Mucosa of rectum (tissue), 2 donors: Measurements from ENCODE around the gene RAB3GAP1.

Experiments
- H3K27ac ChIP-seq, 2 donors: one replicate each; pipeline ENCODE4 v1.7.0; 2013; ENCODE audit warnings: inconsistent platforms in 2 of 2, low read depth in 2 of 2, low read length in 2 of 2
- H3K27me3 ChIP-seq, 2 donors: one replicate each; pipeline ENCODE4 v1.7.0; 2013; ENCODE audit warnings: low read length in 2 of 2; ENCODE audit not compliant: control insufficient read depth in 2 of 2, insufficient read depth in 2 of 2
- H3K36me3 ChIP-seq, 2 donors: one replicate each; pipeline ENCODE4 v1.7.0; 2013; ENCODE audit warnings: low read length in 2 of 2; ENCODE audit not compliant: control insufficient read depth in 2 of 2, insufficient read depth in 2 of 2
- H3K4me1 ChIP-seq, 2 donors: one replicate each; pipeline ENCODE4 v1.7.0; 2013; ENCODE audit warnings: low read length in 2 of 2, mild to moderate bottlenecking in 1 of 2; ENCODE audit not compliant: control insufficient read depth in 2 of 2, insufficient read depth in 2 of 2
- H3K4me3 ChIP-seq, 2 donors: one replicate each; pipeline ENCODE4 v1.7.0; 2013; ENCODE audit warnings: low read length in 2 of 2
- H3K9ac ChIP-seq, 2 donors: one replicate each; pipeline ENCODE4 v1.7.0; 2013; ENCODE audit warnings: low read length in 2 of 2, low read depth in 1 of 2, mild to moderate bottlenecking in 1 of 2
- H3K9me3 ChIP-seq, 2 donors: one replicate each; pipeline ENCODE4 v1.7.0; 2013; ENCODE audit warnings: low read length in 2 of 2; ENCODE audit not compliant: control insufficient read depth in 2 of 2
- donor health status: healthy.
- donor health status: Normal muscosa, but diverticular disease.

RAB3GAP1 gene

DNA sequence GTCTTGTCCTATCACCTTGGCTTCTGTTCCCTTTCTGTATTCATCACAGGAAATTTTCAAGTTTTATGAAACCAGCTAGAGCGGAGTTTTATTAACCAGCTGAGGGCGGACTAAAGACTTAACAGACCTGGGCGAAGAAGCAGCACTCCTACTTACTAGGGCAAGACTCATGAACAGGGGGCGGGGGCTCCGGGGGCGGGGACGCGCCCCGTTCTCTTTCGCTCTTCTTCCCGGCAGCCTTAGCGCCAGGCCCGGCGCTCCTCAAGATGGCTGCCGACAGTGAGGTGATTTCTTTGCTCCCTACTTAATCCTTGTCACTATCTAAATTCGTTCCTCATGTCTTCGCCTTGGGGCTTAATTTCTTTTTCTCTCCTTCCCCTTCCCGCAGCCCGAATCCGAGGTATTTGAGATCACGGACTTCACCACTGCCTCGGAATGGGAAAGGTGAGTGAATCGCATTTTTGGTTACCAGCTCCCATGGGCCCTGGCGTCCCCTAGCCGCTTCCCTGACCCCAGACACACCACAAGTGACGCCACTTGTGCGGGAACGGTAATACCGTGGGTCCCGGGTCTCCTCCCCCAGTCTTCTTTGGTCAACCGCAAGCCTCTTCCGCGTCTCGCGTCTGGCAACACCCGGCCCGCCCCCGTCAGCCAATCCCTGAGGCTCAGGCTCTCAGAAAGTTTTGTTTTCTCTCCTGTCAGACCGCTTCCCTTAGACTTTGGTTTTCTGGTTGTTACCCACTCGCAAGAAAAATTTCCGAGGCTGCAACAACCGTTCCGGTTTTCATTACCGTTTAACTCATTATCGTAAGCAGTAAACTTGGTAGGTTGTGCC is at the start of gene RAB3GAP1:
Gene RAB3GAP1, plus strand, starts transcription at position 251 of the 835 bp plus-strand sequence. Its CDS starts 16 bp downstream, at position 267.
- Histone ChIP-seq H3K36me3 (peaks cover 0 to 2% of the 10 kb centered on the region in 2 donors), H3K9ac (peak within 1 kb of the TSS; percentile 96 to 99), H3K4me1 (peaks cover 12 to 14% of the 10 kb centered on the region in 2 donors), H3K9me3 (no peaks in the 10 kb centered on the region), H3K4me3 (peak within 1 kb of the TSS; percentile 92 to 99), H3K27ac (peak within 1 kb of the TSS; percentile 98 to 99), H3K27me3 (no peaks in the 10 kb centered on the region)

DNA sequence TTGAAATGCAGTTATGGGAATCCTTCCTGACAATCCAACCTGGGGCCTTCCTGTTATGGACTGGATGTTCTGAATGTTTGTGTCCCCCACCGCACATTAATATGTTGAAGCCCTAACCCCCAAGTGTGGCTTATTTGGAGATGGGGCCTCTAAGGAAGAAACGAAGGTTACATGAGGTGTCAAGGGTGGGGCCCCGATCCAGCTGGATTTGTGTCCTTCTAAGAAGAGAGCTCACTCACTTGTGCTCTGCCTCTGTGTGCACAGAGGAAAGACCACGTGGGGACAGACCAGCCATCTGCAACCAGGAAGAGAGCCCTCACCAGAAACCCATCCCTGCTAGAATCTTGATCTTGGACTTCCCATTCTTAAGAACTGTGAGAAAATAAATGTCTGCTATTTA is 49.3 kb upstream of the RAB3GAP1 start:
- H3K9me3 ChIP-seq = no peaks in the 10 kb centered on the region
- no peak overlapping the region for H3K9ac ChIP-seq
- H3K4me1 ChIP-seq = no peaks in the 10 kb centered on the region
- H3K36me3 ChIP-seq = no peaks in the 10 kb centered on the region
- no peak overlapping the region for H3K27ac ChIP-seq
- H3K27me3 ChIP-seq = peaks cover 0 to 4% of the 10 kb centered on the region in 2 donors
- H3K4me3 ChIP-seq = no peak overlapping the region

DNA sequence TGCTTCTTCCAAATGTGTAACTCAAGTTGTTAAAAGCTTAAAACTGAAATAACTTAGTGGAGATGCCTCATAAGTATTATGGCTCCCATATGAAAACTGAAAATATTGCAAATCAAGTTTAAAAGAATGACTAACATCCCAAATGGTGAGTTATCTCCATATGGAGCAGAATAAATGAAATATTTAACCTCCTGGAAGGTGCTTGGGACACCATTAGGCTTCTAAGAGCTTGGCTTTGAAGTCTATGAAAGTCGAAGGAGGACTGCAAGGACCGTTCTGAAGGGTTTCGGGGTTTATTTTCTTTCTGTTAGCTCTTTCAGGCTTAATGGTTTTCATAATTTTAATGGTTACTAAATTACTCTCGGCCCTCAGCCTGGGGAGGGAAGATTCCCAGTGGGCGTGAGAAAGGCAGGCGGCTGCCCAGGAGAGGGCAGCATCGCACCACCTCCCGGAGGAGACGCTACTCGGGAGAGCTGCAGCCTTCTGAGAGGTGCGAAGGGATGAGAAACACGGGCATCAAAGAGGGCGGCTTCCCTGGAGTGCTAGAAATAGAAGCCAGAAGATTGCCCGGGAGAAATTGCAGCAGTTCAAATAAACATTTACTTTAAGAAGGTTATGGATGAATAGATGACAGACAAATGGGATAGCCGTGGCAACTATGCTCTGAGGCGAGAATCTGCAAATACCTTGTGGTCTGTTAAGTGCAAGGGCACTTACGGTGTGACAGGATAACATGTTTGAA is 47.9 kb upstream of the RAB3GAP1 start:
- no peaks in the 10 kb centered on the region for H3K4me1 ChIP-seq
- no peaks in the 10 kb centered on the region for H3K9me3 ChIP-seq
- no peak overlapping the region for H3K4me3 ChIP-seq
- H3K27me3 ChIP-seq = peaks cover 0 to 4% of the 10 kb centered on the region in 2 donors
- no peaks in the 10 kb centered on the region for H3K36me3 ChIP-seq
- no peak overlapping the region for H3K9ac ChIP-seq
- H3K27ac ChIP-seq = no peak overlapping the region

DNA sequence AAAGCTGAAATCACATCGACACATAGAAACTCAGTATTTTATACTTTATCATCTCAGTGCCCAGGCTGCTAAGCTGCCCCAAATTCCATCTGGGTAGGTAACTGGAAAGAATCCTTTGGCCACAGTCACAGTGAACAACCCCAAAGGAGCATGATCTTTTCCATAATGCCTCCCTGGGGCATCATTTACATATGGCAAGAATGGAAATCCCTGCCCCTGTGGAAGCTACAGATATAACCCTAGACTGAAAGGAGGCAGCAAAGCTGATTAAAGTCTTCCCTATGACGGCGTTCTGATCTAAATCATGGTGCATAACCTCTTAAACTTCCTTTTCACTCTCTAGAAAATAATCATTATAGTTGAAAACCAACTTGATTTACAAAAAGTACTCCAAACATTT is 46.3 kb upstream of the RAB3GAP1 start:
- H3K27me3 ChIP-seq = peaks cover 0 to 4% of the 10 kb centered on the region in 2 donors
- no peaks in the 10 kb centered on the region for H3K36me3 ChIP-seq
- no peaks in the 10 kb centered on the region for H3K4me1 ChIP-seq
- H3K9ac ChIP-seq = no peak overlapping the region
- no peak overlapping the region for H3K27ac ChIP-seq
- H3K4me3 ChIP-seq = no peak overlapping the region
- H3K9me3 ChIP-seq = no peaks in the 10 kb centered on the region

DNA sequence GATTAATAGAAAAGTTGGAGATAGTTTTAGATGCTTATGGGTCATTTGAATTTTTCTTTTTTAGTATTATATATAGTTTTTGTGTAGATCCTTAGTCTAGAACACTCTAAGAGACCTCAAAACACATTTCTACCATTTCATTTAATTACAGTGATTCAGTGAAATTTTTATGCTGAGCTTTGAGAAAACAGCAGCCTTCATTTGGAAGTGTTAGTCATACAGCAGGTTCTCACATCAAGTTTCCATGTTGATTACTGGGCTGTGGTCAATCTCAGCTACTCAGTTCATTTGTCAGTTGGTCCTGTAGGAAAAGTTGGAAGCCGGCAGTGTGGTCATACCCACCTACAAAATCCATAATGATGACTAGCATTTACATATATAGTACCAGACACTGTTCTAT is 42.8 kb upstream of the RAB3GAP1 start:
- no peaks in the 10 kb centered on the region for H3K9me3 ChIP-seq

DNA sequence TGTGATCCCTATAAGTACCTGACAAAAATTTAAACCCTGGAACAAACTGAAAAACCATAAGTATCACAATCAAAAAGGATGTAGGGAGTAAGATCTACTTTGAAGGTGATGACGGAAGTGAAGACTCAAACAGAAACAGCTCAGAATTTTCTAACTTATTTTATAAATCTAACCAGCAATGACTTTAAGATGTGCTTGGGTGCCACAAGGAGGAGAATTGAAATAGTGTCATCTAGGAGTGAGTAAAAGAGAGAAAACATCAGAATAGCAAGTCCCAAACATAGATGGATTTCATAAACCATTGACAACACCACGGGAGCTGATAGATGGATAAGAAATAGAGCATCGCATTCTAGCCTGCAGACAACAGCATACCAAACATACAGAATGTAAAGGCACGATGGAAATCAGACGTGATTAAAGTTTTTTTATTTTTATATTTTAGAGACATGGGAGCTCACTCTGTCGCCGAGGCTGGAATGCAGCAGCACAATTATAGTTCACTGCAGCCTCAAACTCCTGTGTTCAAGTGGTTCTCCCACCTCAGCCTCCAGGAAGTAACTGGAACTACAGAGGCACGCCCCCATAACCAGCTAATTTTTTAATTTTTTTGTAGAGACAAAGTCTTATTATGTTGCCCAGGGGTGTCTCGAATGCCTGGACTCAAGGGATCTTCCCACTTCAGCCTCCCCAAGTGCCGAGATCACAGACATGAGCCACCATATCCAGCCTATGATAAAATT is 41.7 kb upstream of the RAB3GAP1 start:
- no peak overlapping the region for H3K27ac ChIP-seq
- H3K9me3 ChIP-seq = no peaks in the 10 kb centered on the region
- H3K27me3 ChIP-seq = no peaks in the 10 kb centered on the region
- no peak overlapping the region for H3K4me3 ChIP-seq
- H3K36me3 ChIP-seq = no peaks in the 10 kb centered on the region
- no peak overlapping the region for H3K9ac ChIP-seq
- no peaks in the 10 kb centered on the region for H3K4me1 ChIP-seq

More for the DNA sequence above, 42.8 kb upstream of the RAB3GAP1 start:
- Histone ChIP-seq H3K36me3 (no peaks in the 10 kb centered on the region), H3K27me3 (peaks cover 0 to 4% of the 10 kb centered on the region in 2 donors), H3K4me3 (no peak overlapping the region), H3K4me1 (no peaks in the 10 kb centered on the region), H3K9ac (no peak overlapping the region), H3K27ac (no peak overlapping the region)

DNA sequence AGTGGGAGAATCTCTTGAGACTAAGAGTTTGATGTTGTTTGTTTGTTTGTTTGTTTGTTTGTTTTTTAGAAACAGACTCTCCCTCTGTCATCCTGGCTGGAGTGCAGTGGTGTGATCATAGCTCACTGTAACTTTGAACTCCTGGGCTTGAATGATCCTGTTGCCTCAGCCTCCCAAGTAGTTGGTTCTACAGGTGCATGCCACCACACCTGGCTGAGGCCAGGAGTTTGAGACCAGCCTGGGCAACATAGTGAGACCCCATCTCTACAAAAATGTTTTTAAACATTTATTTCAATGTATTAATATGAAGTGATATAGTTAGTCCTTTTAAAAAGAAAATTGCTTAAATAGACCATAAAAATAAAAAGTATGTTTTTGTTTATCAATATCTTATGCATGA is 40.5 kb upstream of the RAB3GAP1 start:
- H3K9ac ChIP-seq = no peak overlapping the region
- no peak overlapping the region for H3K4me3 ChIP-seq
- H3K4me1 ChIP-seq = no peaks in the 10 kb centered on the region
- no peaks in the 10 kb centered on the region for H3K27me3 ChIP-seq
- H3K9me3 ChIP-seq = no peaks in the 10 kb centered on the region
- H3K36me3 ChIP-seq = no peaks in the 10 kb centered on the region
- no peak overlapping the region for H3K27ac ChIP-seq

DNA sequence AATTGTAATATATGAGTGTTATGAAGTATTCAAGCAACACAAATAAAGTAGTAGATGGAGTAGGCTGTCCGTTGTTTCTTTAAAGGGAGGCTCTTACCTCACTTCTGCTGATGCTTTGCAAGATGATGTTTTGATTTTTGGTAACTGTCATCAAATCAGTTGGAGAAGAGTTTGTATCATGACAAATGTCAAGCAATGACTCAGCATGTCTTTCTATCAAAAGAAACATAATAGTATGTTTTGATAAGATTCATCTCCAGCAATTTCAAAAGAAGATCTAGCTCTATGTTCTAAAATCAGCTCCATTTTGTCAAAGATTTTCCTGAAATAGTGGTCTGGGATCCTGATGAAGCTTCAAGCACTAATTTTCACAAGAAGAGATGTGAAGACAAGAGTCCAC is 30.5 kb upstream of the RAB3GAP1 start:
- Histone ChIP-seq H3K27ac (no peak overlapping the region), H3K36me3 (no peaks in the 10 kb centered on the region), H3K4me3 (no peak overlapping the region), H3K4me1 (no peaks in the 10 kb centered on the region), H3K27me3 (no peaks in the 10 kb centered on the region), H3K9ac (no peak overlapping the region), H3K9me3 (no peaks in the 10 kb centered on the region)

DNA sequence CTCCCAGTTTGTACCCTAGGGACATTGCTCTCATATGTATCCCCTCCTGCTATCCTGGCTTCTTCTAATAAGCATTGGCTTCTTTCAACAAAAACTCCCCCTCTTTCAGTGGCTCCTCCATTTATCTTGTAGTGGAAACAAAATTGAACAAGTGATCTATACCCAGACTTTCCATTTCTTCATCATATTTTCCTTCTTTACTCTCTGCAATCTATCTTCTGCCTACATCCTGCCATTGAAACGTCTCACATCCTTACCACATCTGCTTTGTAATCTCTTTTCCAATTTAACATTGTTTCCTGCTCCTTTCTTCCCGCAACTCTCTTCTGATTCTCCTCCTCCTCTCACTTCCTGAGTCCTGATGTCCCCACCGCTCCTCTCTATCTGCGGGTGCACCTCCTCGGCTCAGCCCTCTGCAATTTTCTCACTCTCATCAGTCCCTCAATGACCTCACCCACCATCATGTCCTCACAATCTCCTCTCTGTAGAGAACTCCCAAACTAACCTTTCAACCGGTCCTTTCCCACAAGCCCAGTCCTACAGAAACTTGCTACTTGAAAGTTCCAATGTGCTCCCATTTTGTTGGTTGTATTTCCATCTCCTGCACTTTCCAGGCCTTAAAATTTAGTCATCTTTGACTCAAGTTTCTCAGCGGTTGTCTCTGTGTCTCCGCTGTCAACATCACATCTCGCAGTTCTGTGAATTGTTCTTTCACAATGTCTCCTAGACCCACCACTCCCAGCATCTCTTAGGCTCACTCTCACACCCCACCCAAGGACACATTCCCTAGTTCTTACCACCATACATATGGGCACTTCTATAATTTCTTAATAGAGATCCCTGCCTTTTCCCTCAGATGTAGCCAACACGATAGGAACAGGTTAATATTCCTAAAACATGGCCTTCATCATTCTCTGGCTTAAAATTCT is 28.9 kb upstream of the RAB3GAP1 start:
- Histone ChIP-seq H3K9me3 (no peaks in the 10 kb centered on the region), H3K27me3 (no peaks in the 10 kb centered on the region), H3K27ac (no peak overlapping the region), H3K36me3 (no peaks in the 10 kb centered on the region), H3K4me1 (no peaks in the 10 kb centered on the region), H3K4me3 (no peak overlapping the region), H3K9ac (no peak overlapping the region)
